AG20443 (cell line): ENCODE data around the gene UBASH3B.

Source experiments
- DNase-seq: peaks from one replicate; pipeline ENCODE4 v3.0.0; 2012; ENCODE audit warnings: low spot score, mixed read lengths

UBASH3B gene

DNA sequence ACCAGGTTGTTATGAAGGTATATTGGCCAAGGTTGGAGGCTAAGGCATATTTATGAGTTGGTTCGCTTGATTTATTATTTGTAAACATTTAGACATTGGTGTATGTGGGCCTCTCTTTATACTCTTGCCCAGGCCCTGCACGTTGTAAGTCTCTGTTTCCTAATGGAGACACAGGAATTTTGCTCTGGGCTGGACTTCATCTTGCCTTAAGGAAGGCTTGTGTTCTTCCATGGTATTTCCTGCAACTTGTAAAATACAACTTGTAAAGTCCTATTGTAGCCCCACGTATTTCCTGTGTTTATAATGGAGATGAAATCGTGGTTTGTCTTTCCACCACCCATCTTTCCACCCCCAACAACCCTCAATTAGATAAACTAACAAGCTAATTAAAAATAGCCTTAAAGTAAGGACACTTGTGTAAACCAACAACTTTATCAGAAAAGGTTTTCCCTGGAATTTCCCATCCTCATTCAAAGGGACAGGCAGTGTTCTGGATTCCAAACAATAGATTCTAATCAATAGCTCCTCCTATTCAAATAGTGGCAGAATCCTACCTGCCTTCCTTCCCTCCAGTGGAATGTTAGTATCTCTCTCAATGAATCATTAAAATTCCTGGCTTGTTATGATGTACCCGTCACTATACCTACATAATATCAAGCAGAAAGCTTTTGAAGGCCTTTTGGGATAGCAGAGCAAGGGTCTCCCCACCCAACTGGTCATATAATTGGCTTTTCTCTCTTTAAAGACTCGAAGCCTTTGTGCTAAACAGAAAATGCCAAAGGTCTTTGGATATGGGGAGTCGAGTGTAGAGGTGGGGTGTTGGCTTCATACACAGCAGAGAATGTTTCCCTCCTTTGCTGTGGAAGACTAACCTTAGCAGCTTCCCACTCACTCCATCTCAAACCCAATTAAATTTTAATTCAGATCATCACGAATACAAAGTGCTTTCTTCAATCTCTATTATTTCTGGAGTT lies 77.1 kb downstream of the UBASH3B start:
- no peak for DNase-seq

DNA sequence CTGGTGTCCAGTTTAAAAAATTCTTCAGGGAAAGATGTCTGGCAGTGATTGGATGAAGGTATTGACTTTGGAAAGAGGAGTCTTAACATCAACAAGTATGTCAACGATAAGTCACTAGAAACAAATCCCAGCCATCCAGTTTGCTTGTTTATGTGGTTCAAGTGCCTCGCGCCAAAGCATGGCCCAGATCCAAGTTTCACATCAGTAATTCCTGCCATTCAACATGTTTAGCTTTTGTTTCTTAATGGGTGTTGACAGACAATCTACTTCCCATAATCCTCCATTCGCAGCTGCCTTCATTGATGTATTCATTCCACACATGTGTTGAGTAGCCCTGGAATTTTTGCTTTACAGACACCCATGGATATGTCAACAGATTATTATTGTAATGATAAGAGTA lies 77.8 kb downstream of the UBASH3B start:
- DNase-seq = no peak

GRCh38 chr11:122734848-122735496 lies 79.5 kb downstream of the UBASH3B start:
- no peak for DNase-seq

DNA sequence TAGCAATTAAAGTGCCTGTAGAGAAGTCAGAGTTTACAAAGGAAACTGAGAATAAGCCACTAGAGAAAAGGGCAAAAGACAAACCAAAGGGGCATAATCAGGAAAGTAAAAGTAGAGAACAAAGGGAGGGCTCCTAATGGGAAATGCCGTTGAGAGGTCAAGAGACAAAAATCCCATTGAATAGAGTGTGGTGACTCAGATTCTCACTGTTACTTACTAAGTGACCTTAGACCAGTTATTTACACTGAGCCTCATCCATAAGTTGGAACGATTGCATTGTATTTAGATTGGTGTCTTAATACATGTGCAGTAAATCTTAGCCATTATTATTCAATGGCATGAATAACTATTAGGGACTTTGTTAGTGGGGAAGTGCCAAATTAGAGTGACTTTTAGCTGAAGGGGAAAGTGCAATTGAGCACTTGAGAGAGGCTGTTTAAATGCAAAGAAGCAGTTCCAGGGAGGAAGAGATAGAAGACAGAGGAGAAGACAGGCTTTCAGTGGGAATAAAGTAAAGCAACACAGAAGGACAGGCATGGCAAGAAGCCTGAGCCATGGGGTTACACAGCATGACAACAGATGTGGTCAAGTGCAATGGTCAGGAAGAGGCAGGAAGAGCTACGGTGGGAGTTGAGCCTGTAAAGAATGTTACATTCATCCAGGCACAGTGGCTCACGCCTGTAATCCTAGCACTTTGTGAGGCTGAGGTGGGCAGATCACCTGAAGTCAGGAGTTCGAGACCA lies 82.6 kb downstream of the UBASH3B start:
- no peak for DNase-seq

DNA sequence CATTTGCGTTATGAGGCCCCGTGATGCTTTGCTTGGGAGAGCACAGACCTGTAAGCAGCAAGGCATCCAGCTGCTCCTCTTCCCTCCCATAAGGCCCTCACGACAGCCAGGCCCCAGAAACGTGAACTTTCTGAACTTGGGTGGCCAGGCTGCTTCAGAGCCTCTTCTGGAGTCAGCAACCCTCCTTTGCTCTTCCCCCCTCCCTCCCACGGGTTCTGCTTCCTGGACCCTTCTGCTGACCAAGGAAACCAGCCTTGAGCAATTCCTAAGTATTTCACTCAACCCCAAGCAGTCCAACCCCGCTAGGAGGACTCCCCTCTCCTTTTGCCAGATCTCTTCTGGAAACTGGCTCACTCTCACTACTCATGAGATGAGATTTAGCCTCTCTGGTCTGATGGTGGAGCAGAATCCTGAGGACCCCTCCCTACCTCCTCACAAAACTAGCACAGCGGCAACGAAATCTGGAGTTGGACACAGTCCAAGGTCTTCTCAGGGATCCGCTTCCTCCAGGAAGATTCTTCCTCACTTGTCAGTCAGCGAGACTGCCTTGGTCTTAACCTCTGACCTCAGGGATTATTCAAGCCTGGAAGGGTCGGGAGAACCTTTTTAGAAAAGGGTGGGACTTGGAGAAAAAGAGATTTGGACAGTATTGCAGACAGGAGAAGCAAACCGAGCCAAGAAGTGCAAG lies 86.2 kb downstream of the UBASH3B start:
- DNase-seq = no peak

DNA sequence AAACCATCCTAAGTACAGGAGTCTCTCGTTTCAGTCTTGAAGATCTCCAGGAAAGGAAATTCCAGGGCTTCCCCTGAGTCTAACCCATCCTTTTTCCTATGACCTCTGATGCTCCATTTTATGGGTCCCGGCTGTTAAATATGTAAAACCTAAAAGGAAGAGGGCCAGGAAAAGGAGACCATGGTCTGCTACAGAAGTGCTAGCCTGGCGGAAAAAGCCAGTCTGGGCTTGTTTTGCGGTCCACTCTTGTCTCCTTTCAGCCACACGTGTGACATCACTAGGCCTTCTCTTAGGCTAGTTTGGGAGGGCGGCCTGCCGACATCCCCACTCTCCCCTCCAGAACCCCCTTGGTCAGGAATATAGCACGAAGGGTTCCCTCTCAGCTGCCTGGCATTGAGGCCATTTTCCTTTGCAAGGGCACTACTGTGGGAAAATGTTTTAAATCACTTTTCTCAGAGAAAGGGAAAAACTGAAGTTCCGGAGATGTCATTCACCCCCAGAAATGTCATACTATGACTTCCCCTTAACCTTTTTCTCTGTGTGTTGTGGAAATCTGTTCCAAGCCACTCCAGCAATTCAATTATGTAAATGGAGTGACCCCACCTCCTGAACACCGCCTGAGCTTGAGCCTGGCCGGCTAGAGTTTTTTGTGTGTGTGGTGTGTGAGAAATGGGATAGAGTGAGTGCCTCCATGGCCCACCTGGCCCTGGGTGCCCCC lies 86.9 kb downstream of the UBASH3B start:
- no peak for DNase-seq

- DNase-seq = no peak
These were observed 87.7 kb downstream of the UBASH3B start for GRCh38 chr11:122743097-122743741.

DNA sequence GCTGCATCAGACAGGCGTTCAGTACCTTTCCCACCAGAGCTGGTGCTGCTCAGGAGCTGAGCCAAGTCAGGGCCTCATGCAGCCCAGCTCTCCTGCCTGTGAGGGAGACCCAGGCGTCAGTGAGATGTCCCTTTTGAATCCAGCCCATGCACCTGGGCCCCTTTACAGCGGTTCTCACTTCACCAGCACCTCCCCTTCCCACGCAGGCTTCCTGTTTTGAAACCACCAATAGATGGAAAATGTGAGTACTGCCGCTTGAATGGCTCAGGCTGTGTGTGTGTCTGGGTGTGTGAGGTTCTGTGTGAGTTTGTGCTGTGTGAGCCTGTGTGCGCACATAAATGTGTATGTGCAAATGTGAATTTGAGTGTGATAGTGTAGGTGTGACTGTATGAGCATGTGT lies 88.4 kb downstream of the UBASH3B start:
- no peak for DNase-seq

DNA sequence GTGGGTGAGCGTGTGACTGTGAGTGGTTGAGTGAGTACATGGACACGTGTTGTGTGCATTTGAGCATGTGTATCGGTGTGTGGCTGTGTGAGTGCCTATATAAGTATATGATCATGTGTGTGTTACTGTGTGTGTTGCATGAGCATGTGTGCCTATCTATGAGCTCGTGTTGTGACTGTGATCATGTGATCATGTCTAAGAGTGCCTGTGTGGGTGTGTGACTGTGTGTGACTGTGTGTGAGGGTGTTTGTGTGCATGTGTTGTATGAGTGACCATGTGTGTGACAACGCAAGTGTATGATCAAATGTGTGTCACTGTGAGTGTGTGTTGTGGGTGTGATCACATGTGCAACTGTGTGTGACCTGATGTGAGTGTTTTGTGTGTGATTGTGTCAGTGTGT lies 88.8 kb downstream of the UBASH3B start:
- DNase-seq = no peak

DNA sequence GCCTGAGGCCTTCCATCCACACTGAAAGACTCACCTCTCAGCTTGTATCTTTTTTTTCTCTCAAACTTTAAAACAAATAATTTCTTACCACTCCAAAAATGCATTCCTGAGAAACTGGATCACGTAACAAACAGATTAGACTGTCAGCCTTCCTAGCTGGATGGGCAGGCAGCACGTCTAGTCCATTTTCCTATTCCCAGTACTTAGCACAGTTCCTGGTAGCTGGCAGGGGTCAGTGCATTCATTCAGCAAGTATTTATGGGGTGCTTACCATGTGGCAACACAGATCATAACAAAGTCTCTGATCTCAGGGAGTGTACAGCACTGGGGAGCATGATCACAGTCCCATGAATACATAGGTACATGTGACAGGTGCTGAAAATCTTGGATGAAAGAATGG lies 89.6 kb downstream of the UBASH3B start:
- DNase-seq = no peak

GRCh38 chr11:122746050-122746478 lies 90.5 kb downstream of the UBASH3B start:
- no peak for DNase-seq

DNA sequence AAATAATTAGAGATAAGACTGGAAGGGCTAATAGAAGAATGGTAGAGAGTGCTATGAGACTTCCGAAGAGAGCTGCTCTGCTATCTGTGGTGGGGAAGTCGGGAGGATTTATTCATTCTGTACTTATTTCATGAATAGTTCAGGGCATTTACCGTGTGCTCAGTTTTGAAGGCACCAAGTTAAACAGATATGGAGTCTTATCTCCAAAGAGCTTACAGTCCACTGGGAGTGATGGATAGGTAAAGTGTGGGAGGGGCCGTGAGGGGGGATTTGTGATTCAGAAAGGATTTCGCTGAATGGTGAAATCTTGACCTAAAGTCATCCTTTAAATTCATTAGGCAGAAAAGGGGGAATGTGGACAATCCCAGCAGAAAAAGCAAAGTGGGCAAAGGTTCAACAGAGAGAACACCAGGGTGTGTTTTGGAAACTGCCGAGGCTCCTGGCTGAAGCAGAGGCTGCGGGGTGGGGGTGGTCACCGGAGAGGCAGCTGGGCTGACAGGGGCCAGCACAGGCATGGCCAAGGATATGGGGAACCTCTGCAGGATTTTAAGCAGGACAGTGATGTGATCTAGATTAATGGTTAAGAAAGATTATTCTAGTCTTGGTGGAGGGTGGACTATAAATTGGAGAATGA lies 91.2 kb downstream of the UBASH3B start:
- DNase-seq = no peak

- no peak for DNase-seq
These were observed 91.8 kb downstream of the UBASH3B start for GRCh38 chr11:122747351-122747781.

DNA sequence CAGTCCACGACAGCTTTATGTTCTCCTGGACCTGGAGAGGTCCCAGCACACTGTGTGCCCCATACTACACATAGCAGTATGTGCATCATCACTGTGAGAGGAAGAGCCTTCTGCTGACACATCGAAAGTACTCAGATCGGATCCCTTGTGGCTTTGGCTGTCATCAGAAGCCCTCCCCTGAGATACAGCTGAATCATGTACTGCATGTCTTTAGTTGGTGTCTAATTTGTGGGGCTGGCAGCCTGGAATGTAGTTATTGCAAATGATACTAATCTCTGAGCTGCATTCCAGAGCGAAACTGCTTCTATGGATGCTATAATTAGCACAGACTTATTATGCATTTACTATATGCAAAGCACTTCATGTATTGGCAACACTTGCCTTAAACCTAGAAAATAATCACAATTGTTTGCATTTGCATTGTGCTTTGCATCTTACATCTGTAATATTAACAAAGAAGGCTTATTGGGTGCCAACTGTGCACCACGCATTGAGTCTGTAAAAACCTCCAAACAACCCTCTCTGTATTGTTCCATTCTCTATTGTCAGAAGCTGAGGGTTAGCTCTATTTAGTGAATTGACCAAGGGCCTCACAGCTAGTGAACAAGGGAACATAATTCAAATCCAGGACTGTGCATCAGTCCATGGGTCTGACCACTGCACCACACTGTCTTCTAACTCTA lies 93.6 kb downstream of the UBASH3B start:
- DNase-seq = peak; percentile 88

- no peak for DNase-seq
These were observed 94.5 kb downstream of the UBASH3B start for GRCh38 chr11:122750049-122750448.

DNA sequence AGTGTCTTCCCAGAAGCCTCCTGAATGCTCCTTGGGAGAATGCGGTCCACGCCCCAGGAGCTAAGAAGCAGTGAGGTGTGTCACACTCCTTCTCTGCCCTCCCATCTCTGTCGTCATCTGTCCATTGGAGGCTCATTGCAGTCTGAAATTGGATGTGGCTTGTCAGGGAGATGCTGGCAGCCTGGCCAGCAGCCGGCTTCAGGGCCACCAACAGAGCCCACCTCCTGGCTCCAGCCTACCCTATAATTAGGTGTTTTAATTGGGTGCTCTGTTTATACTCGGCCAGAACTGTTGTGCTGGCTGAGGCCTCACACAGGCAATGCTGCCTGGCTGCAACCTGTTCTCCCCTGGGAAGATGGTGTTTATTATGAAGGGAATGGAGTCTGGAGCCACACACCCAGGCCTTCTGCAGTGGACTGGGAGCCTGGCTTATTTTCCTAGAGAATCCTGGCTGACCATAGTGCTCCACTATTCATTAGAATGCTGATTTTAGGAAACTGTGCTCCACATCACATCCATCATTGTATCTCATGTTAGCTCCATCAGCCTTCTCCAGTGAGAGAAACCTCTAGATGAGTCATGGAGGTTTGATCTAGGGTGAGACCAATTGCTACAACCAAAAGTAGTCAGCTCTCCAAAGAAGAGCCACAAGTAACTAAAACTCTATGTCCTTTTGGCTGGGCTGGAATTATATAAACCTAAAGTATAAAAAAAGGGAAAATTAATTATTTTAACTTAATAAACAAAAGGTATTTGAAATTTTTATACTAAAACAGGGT lies 96.0 kb downstream of the UBASH3B start:
- DNase-seq = peak; percentile 56

- no peak for DNase-seq
These were observed 98.5 kb downstream of the UBASH3B start for GRCh38 chr11:122754028-122754427.

DNA sequence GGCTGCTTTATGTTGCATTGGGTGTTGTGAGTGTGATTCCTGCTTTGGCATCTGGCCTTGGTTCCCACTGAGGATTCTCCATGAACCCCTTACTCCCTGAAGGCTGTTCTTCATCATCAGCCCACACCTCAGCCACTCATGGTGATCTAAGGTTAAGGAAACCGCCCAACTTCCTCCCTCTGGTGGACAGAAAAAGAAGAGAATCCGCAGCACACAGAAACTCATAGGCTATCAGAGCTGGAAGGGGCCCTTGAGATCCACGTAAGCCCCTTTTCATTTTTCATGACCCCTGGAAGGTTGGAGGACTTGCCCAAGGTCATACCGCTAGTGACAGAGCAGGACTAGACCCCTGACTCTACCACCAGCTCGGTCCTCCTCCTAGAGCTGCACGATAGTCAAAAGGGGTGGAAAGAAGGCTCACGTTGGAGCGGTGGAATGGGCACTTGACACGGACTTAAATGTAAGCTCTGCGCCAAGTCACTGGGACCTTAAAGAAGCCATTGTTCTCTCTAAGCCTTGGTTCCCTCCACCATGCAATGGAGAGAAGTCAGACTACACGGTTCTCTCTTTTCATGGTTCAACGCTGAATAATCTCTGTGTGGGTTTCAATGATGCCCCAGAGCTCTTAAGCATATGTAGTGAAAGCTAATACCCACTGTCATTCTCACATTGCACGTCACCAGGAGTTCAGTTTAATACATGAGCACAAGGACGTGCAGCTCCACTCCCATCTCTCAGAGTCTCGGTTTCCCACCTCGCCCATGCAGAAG lies 99.2 kb downstream of the UBASH3B start:
- DNase-seq = no peak
